H9 (cell line): ENCODE results near the gene ZNF182. TPM values are rescaled to one million over a fixed set of nuclear protein-coding genes. Genes with fewer than 3 reads are reported as not detected.

Experiments used
- DNase-seq: peaks from one replicate; pipeline ENCODE4 v3.0.0-alpha.2; 2017
- H2AFZ ChIP-seq: one replicate; pipeline ENCODE4 v1.6.1; 2013; ENCODE audit warnings: mild to moderate bottlenecking, low read length, control low read depth, moderate library complexity
- H2AK5ac ChIP-seq: 2 replicates; pipeline ENCODE4 v1.6.1; 2013; ENCODE audit warnings: low read length, control low read depth, mixed read lengths; ENCODE audit not compliant: insufficient read length
- H2BK120ac ChIP-seq: one replicate; pipeline ENCODE4 v1.6.1; 2013; ENCODE audit warnings: low read depth, mild to moderate bottlenecking, low read length, control low read depth, inconsistent platforms; ENCODE audit not compliant: poor library complexity, severe bottlenecking
- H2BK12ac ChIP-seq: 2 replicates; pipeline ENCODE4 v1.6.1; 2013; ENCODE audit warnings: low read length, control low read depth, mixed read lengths, low read depth; ENCODE audit not compliant: insufficient read length
- H2BK15ac ChIP-seq: 2 replicates; pipeline ENCODE4 v1.6.1; 2013; ENCODE audit warnings: low read depth, low read length, control low read depth
- H2BK20ac ChIP-seq: one replicate; pipeline ENCODE4 v1.6.1; 2013; ENCODE audit warnings: low read depth, mild to moderate bottlenecking, low read length, control low read depth, inconsistent platforms; ENCODE audit not compliant: poor library complexity, severe bottlenecking
- H2BK5ac ChIP-seq: 2 replicates; pipeline ENCODE4 v1.6.1; 2013; ENCODE audit warnings: low read length, control low read depth, mixed read lengths; ENCODE audit not compliant: insufficient read length
- H3K14ac ChIP-seq: 2 replicates; pipeline ENCODE4 v1.6.1; 2013; ENCODE audit warnings: low read length, control low read depth; ENCODE audit not compliant: insufficient read depth
- H3K18ac ChIP-seq: 2 replicates; pipeline ENCODE4 v1.6.1; 2013; ENCODE audit warnings: low read depth, mild to moderate bottlenecking, mixed read lengths, low read length, control low read depth; ENCODE audit not compliant: insufficient read length
- H3K23ac ChIP-seq: 2 replicates; pipeline ENCODE4 v1.6.1; 2013; ENCODE audit warnings: low read length, control low read depth, mixed read lengths, low read depth; ENCODE audit not compliant: insufficient read length
- H3K23me2 ChIP-seq: 2 replicates; pipeline ENCODE4 v1.6.1; 2013; ENCODE audit warnings: low read depth, mild to moderate bottlenecking, mixed read lengths, low read length, control low read depth; ENCODE audit not compliant: insufficient read length, poor library complexity, severe bottlenecking
- H3K27ac ChIP-seq: 2 replicates; pipeline ENCODE4 v1.5.1; 2013; ENCODE audit warnings: low read length, control low read depth, mixed read lengths, low read depth; ENCODE audit not compliant: insufficient read length
- H3K27me3 ChIP-seq: 2 replicates; pipeline ENCODE4 v1.6.1; 2013; ENCODE audit warnings: low read length, control low read depth, inconsistent platforms; ENCODE audit not compliant: insufficient read depth
- H3K4ac ChIP-seq: 2 replicates; pipeline ENCODE4 v1.6.1; 2013; ENCODE audit warnings: low read depth, mild to moderate bottlenecking, control low read depth, inconsistent platforms, low read length, moderate library complexity
- H3K4me1 ChIP-seq: 2 replicates; pipeline ENCODE4 v1.6.1; 2013; ENCODE audit warnings: low read length, control low read depth, inconsistent platforms; ENCODE audit not compliant: insufficient read depth
- H3K4me2 ChIP-seq: 2 replicates; pipeline ENCODE4 v1.6.1; 2013; ENCODE audit warnings: low read length, control low read depth, mixed read lengths; ENCODE audit not compliant: insufficient read length, insufficient read depth
- H3K56ac ChIP-seq: 2 replicates; pipeline ENCODE4 v1.6.1; 2013; ENCODE audit warnings: low read depth, mild to moderate bottlenecking, mixed read lengths, low read length, control low read depth; ENCODE audit not compliant: insufficient read length
- H3K79me1 ChIP-seq: 2 replicates; pipeline ENCODE4 v1.6.1; 2013; ENCODE audit warnings: low read depth, mild to moderate bottlenecking, moderate library complexity, low read length, control low read depth, inconsistent platforms; ENCODE audit not compliant: insufficient read depth, poor library complexity, severe bottlenecking
- H3K79me2 ChIP-seq: 2 replicates; pipeline ENCODE4 v1.6.1; 2013; ENCODE audit warnings: low read length, control low read depth, inconsistent platforms; ENCODE audit not compliant: insufficient read depth
- H3K9ac ChIP-seq: 2 replicates; pipeline ENCODE4 v1.6.1; 2013; ENCODE audit warnings: low read length, control low read depth, mixed read lengths; ENCODE audit not compliant: insufficient read length; ENCODE audit errors: extremely low read depth
- H3K9me3 ChIP-seq: one replicate; pipeline ENCODE4 v1.6.1; 2013; ENCODE audit warnings: low read depth, low read length, inconsistent platforms; ENCODE audit not compliant: control insufficient read depth
- H3T11ph ChIP-seq: one replicate; pipeline ENCODE4 v1.6.1; 2013; ENCODE audit warnings: mild to moderate bottlenecking, low read length, control low read depth, inconsistent platforms
- H4K20me1 ChIP-seq: one replicate; pipeline ENCODE4 v1.6.1; 2013; ENCODE audit not compliant: control insufficient read depth, insufficient read length, insufficient read depth
- H4K5ac ChIP-seq: 2 replicates; pipeline ENCODE4 v1.6.1; 2013; ENCODE audit warnings: low read depth, mild to moderate bottlenecking, mixed read lengths, low read length, control low read depth; ENCODE audit not compliant: insufficient read length
- H4K8ac ChIP-seq: replicated peaks from 2 replicates; pipeline ENCODE4 v1.6.1; 2013; ENCODE audit warnings: low read length, control low read depth, mixed read lengths, low read depth; ENCODE audit not compliant: insufficient read length
- H4K91ac ChIP-seq: 2 replicates; pipeline ENCODE4 v1.6.1; 2013; ENCODE audit warnings: low read depth, mild to moderate bottlenecking, moderate library complexity, mixed read lengths, low read length, control low read depth; ENCODE audit not compliant: insufficient read length
- H3K27ac Mint-ChIP-seq, 3 experiments: 2 replicates in 2 of 3; 3 replicates in 1 of 3; pipeline ENCODE4 v1.8.0; 2020 to 2021; ENCODE audit warnings: mixed read lengths in 3 of 3, mild to moderate bottlenecking in 1 of 3, moderate library complexity in 1 of 3
- H3K27me3 Mint-ChIP-seq: 2 replicates; pipeline ENCODE4 v1.8.0; 2021; ENCODE audit warnings: low read depth, mild to moderate bottlenecking, moderate library complexity, mixed read lengths
- H3K36me3 Mint-ChIP-seq, 3 experiments: 2 replicates in 2 of 3; 3 replicates in 1 of 3; pipeline ENCODE4 v1.8.0; 2020 to 2021; ENCODE audit warnings: low read depth in 3 of 3, mixed read lengths in 3 of 3; ENCODE audit not compliant: insufficient read depth in 1 of 3
- H3K4me1 Mint-ChIP-seq, 2 experiments: 2 replicates each; pipeline ENCODE4 v1.8.0; 2020; ENCODE audit warnings: mixed read lengths in 2 of 2
- H3K4me3 Mint-ChIP-seq, 2 experiments: 2 replicates in 1 of 2; 3 replicates in 1 of 2; pipeline ENCODE4 v1.8.0; 2020 to 2021; ENCODE audit warnings: mild to moderate bottlenecking in 2 of 2, mixed read lengths in 2 of 2, moderate library complexity in 1 of 2
- H3K9me3 Mint-ChIP-seq, 2 experiments: 2 replicates in 1 of 2; 3 replicates in 1 of 2; pipeline ENCODE4 v1.8.0; 2020; ENCODE audit warnings: mild to moderate bottlenecking in 2 of 2, mixed read lengths in 2 of 2, moderate library complexity in 1 of 2
- WGBS: extraction: QIAGEN DNeasy Blood & Tissue Kit; methylation state at CpG from one replicate; pipeline ENCODE4 v1.1.7; 2013; ENCODE audit warnings: missing lambda C conversion rate, low lambda C conversion rate, mixed read lengths; ENCODE audit not compliant: insufficient read length; ENCODE audit errors: extremely low coverage; 5-methylcytosine and 5-hydroxymethylcytosine counted together
- total RNA-seq: library from RNA; stranded (reverse); gene quantifications from 2 replicates; pipeline ENCODE4 v1.2.1, GENCODE V29; 2021
- TF ChIP-seq, protein P1 (sequence below): fragments of 200-600 bp; sonication (generic); conservative IDR thresholded peaks from 3 replicates; pipeline ENCODE4 v1.8.0; 2021; ENCODE audit warnings: antibody characterized with exemption, mild to moderate bottlenecking

The ZNF182 gene
- total RNA-seq, 1 experiment from 2014 or later, result 7.6 TPM

DNA sequence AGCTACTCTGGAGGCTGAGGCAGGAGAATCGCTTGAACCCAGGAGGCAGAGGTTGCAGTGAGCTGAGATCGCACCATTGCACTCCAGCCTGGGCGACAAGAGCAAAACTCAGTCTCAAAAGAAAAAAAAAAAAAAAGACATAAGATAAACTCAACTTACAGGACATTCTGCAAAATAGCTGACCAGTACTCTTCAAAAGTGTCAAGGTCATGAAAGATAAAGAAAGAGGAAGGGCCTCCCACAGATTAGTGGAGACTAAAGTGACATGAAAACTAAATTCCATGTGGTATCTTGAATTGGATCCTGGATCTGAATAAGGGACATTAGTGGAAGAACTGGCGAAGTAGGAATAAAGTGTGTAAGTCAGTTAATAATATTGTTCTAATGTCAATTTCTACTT, 63.3 kb downstream of the ZNF182 start:
- no peak overlapping the region for H3K4me2 ChIP-seq
- peaks cover 33% of the 10 kb centered on the region for H3K9me3 ChIP-seq
- TF ChIP-seq, protein P1, sequence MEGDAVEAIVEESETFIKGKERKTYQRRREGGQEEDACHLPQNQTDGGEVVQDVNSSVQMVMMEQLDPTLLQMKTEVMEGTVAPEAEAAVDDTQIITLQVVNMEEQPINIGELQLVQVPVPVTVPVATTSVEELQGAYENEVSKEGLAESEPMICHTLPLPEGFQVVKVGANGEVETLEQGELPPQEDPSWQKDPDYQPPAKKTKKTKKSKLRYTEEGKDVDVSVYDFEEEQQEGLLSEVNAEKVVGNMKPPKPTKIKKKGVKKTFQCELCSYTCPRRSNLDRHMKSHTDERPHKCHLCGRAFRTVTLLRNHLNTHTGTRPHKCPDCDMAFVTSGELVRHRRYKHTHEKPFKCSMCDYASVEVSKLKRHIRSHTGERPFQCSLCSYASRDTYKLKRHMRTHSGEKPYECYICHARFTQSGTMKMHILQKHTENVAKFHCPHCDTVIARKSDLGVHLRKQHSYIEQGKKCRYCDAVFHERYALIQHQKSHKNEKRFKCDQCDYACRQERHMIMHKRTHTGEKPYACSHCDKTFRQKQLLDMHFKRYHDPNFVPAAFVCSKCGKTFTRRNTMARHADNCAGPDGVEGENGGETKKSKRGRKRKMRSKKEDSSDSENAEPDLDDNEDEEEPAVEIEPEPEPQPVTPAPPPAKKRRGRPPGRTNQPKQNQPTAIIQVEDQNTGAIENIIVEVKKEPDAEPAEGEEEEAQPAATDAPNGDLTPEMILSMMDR, result no peak
- H3K36me3 Mint-ChIP-seq, result peaks cover 5 to 8% (median 6%) of the 10 kb centered on the region in 3 experiments; a peak in 5 of 7 replicates
- H3K4me1 ChIP-seq, result no peaks in the 10 kb centered on the region
- no peak overlapping the region for H3K9ac ChIP-seq
- no peak overlapping the region for H4K8ac ChIP-seq
- no peaks in the 10 kb centered on the region for H3K27me3 ChIP-seq
- H3T11ph ChIP-seq, result no peak overlapping the region
- no peaks in the 10 kb centered on the region; the same call in none of the 2 replicates for H3K27me3 Mint-ChIP-seq
- no peak overlapping the region for H3K27ac Mint-ChIP-seq
- no peak overlapping the region for H2BK120ac ChIP-seq
- H2BK5ac ChIP-seq, result no peak overlapping the region
- H3K9me3 Mint-ChIP-seq, result peaks cover 75 to 76% of the 10 kb centered on the region in 2 experiments
- no peak overlapping the region for H3K27ac ChIP-seq
- no peak overlapping the region for H3K14ac ChIP-seq
- no peaks in the 10 kb centered on the region for H3K23me2 ChIP-seq
- no peak overlapping the region for H2BK15ac ChIP-seq
- H4K5ac ChIP-seq, result no peak overlapping the region
- no peak overlapping the region for H4K91ac ChIP-seq
- peaks cover 12 to 13% of the 10 kb centered on the region in 2 experiments for H3K4me1 Mint-ChIP-seq
- no peaks in the 10 kb centered on the region for H3K79me1 ChIP-seq
- H2BK20ac ChIP-seq, result no peak overlapping the region
- WGBS, result no CpG with 5 or more reads among the region's 4 CpGs
- H3K23ac ChIP-seq, result no peak overlapping the region
- no peak overlapping the region for H2AFZ ChIP-seq
- no peak overlapping the region for H2BK12ac ChIP-seq
- no peak overlapping the region for H3K18ac ChIP-seq
- H3K79me2 ChIP-seq, result no peaks in the 10 kb centered on the region
- no peak for DNase-seq
- H3K4ac ChIP-seq, result no peak overlapping the region
- no peak overlapping the region for H3K56ac ChIP-seq
- no peak overlapping the region for H2AK5ac ChIP-seq
- no peak overlapping the region for H3K4me3 Mint-ChIP-seq
- no peaks in the 10 kb centered on the region for H4K20me1 ChIP-seq
